DOHH2 (cell line): ENCODE results near the gene RXRA.

Source experiments
- H3F3A ChIP-seq: fragments of 200-600 bp; sonication (generic), shearing (Covaris generic); 2 replicates; pipeline ENCODE4 v1.6.0; 2016; ENCODE audit warnings: antibody characterized with exemption, mild to moderate bottlenecking; ENCODE audit not compliant: control insufficient read depth, insufficient read depth
- H3K27ac ChIP-seq: fragments of 200-600 bp; sonication (generic); 2 replicates; pipeline ENCODE4 v1.5.1; 2014; ENCODE audit warnings: low read depth, mild to moderate bottlenecking, low read length, moderate library complexity
- H3K27me3 ChIP-seq: fragments of 200-600 bp; sonication (generic); 2 replicates; pipeline ENCODE4 v1.6.1; 2014; ENCODE audit warnings: mild to moderate bottlenecking, low read length, mixed read lengths; ENCODE audit not compliant: control insufficient read depth
- H3K36me3 ChIP-seq: fragments of 200-600 bp; sonication (generic); 2 replicates; pipeline ENCODE4 v1.6.1; 2014; ENCODE audit warnings: mild to moderate bottlenecking, low read length, moderate library complexity, mixed read lengths; ENCODE audit not compliant: control insufficient read depth
- H3K4me1 ChIP-seq: fragments of 200-600 bp; sonication (generic); 2 replicates; pipeline ENCODE4 v1.6.1; 2014; ENCODE audit warnings: mild to moderate bottlenecking, low read length, mixed read lengths; ENCODE audit not compliant: control insufficient read depth
- H3K4me2 ChIP-seq: fragments of 200-600 bp; sonication (generic); 2 replicates; pipeline ENCODE4 v1.6.0; 2014; ENCODE audit warnings: mild to moderate bottlenecking, low read length, moderate library complexity
- H3K4me3 ChIP-seq: fragments of 200-600 bp; sonication (generic); 2 replicates; pipeline ENCODE4 v1.5.1; 2014; ENCODE audit warnings: mild to moderate bottlenecking, low read length, mixed read lengths
- H3K79me2 ChIP-seq: fragments of 200-600 bp; sonication (generic); 2 replicates; pipeline ENCODE4 v1.6.1; 2014; ENCODE audit warnings: mild to moderate bottlenecking, low read length, mixed read lengths; ENCODE audit not compliant: control insufficient read depth
- H3K9me2 ChIP-seq: fragments of 200-600 bp; sonication (generic); replicated peaks from 2 replicates; pipeline ENCODE4 v1.6.1; 2014; ENCODE audit warnings: mild to moderate bottlenecking, low read length, mixed read lengths; ENCODE audit not compliant: control insufficient read depth
- H3K9me3 ChIP-seq: fragments of 200-600 bp; sonication (generic); 2 replicates; pipeline ENCODE4 v1.6.1; 2014; ENCODE audit warnings: antibody characterized with exemption, low read length, mixed read lengths; ENCODE audit not compliant: control insufficient read depth, insufficient read depth
- H4K20me1 ChIP-seq: fragments of 200-600 bp; sonication (generic); 2 replicates; pipeline ENCODE4 v1.6.0; 2014; ENCODE audit warnings: low read depth, mild to moderate bottlenecking, antibody characterized with exemption, low read length, moderate library complexity; ENCODE audit not compliant: control insufficient read depth, insufficient read depth
- EZH2phosphoT487 ChIP-seq: fragments of 200-600 bp; sonication (generic); IDR thresholded peaks from 2 replicates; pipeline ENCODE4 v1.6.1; 2017; ENCODE audit warnings: borderline replicate concordance, mild to moderate bottlenecking, antibody characterized with exemption, low read length, moderate library complexity, mixed read lengths
- TF ChIP-seq, protein P1 (sequence below): fragments of 200-600 bp; sonication (generic); IDR thresholded peaks from one replicate; pipeline ENCODE4 v1.5.1; 2014; ENCODE audit warnings: antibody characterized with exemption, mild to moderate bottlenecking, low read depth, low read length; ENCODE audit not compliant: poor library complexity, severe bottlenecking

Gene RXRA

DNA sequence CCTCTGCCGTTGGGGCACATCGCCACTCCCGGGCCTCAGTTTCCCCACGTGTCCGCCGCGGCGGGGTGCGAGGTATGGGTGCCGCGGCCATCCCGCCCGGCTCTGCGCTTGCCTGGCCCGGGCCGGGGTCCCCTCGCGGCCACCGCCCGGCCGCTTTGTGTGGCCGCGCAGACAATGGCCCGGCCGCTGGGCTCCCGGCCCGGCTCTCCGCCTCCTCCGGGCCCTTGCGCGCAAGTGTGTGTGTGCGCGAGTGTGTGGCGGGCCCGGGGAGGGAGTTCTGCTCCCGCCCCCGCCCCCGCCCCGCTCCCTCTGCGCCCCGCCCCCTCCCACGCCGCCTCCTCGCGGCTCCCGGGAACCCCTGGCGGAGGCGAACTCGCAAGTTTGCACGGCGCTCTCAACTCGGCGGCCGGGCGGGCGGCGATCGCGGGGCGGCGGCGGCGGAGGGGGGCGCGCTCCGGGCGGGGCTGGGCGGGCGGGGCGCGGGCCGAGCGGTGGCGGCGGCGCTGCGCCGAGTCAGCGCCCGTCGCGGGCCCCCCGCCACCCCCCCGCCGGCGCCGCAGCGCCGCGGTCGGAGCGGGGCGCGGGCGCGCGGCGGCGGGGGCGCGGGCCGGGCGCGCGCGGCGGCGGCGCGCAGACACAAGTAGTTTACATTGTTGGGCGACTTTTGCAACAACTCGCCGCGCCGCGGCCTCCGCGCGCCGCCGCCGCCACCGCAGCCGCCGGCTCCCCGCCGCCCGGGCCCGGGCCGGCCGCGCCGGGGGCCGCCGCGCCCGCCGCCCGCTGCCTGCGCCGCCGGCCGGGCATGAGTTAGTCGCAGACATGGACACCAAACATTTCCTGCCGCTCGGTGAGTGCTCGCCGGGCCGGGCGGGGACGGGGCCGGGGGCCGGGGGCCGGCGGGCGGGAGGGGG, at the start of gene RXRA:
RXRA (plus strand) TSS at position 643 of the 911 bp plus-strand sequence; CDS start at position 820, 177 bp downstream.
- peaks cover 4% of the 10 kb centered on the region; the same call in 1 of the 2 replicates for H3K27me3 ChIP-seq
- no peaks in the 10 kb centered on the region for H3K9me2 ChIP-seq
- H3K36me3 ChIP-seq = no peaks in the 10 kb centered on the region
- H3K4me2 ChIP-seq = no peak within 1 kb of the TSS
- H3F3A ChIP-seq = no peaks in the 10 kb centered on the region
- H3K4me1 ChIP-seq = no peaks in the 10 kb centered on the region
- H3K27ac ChIP-seq = no peak within 1 kb of the TSS
- H3K4me3 ChIP-seq = no peak within 1 kb of the TSS
- no peaks in the 10 kb centered on the region for H4K20me1 ChIP-seq
- no peaks in the 10 kb centered on the region for H3K9me3 ChIP-seq
- TF ChIP-seq EZH2phosphoT487 = no peak
- TF ChIP-seq, protein P1, sequence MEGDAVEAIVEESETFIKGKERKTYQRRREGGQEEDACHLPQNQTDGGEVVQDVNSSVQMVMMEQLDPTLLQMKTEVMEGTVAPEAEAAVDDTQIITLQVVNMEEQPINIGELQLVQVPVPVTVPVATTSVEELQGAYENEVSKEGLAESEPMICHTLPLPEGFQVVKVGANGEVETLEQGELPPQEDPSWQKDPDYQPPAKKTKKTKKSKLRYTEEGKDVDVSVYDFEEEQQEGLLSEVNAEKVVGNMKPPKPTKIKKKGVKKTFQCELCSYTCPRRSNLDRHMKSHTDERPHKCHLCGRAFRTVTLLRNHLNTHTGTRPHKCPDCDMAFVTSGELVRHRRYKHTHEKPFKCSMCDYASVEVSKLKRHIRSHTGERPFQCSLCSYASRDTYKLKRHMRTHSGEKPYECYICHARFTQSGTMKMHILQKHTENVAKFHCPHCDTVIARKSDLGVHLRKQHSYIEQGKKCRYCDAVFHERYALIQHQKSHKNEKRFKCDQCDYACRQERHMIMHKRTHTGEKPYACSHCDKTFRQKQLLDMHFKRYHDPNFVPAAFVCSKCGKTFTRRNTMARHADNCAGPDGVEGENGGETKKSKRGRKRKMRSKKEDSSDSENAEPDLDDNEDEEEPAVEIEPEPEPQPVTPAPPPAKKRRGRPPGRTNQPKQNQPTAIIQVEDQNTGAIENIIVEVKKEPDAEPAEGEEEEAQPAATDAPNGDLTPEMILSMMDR = no peak
- H3K79me2 ChIP-seq = no peaks in the 10 kb centered on the region

- H4K20me1 ChIP-seq = no peaks in the 10 kb centered on the region
- peaks cover 3% of the 10 kb centered on the region for H3K9me3 ChIP-seq
- no peak overlapping the region for H3K27ac ChIP-seq
- no peak for TF ChIP-seq EZH2phosphoT487
- TF ChIP-seq, protein P1 = no peak
- no peaks in the 10 kb centered on the region for H3F3A ChIP-seq
- no peaks in the 10 kb centered on the region for H3K79me2 ChIP-seq
- H3K4me3 ChIP-seq = no peak overlapping the region
- H3K9me2 ChIP-seq = no peaks in the 10 kb centered on the region
- no peaks in the 10 kb centered on the region for H3K36me3 ChIP-seq
- H3K4me1 ChIP-seq = no peaks in the 10 kb centered on the region
- H3K4me2 ChIP-seq = no peak overlapping the region
- no peaks in the 10 kb centered on the region for H3K27me3 ChIP-seq
Observed at GRCh38 chr9:134278286-134278685, 48.0 kb upstream of the RXRA start.

- Histone ChIP-seq H3K4me3 (no peak overlapping the region), H3K27ac (no peak overlapping the region), H3K4me1 (no peaks in the 10 kb centered on the region), H3F3A (no peaks in the 10 kb centered on the region), H3K27me3 (no peaks in the 10 kb centered on the region), H3K79me2 (no peaks in the 10 kb centered on the region), H3K9me2 (no peaks in the 10 kb centered on the region), H3K9me3 (peaks cover 3% of the 10 kb centered on the region), H4K20me1 (no peaks in the 10 kb centered on the region), H3K4me2 (no peak overlapping the region), H3K36me3 (no peaks in the 10 kb centered on the region)
- no peak for TF ChIP-seq EZH2phosphoT487
Observed at GRCh38 chr9:134278974-134279640, 47.1 kb upstream of the RXRA start.

DNA sequence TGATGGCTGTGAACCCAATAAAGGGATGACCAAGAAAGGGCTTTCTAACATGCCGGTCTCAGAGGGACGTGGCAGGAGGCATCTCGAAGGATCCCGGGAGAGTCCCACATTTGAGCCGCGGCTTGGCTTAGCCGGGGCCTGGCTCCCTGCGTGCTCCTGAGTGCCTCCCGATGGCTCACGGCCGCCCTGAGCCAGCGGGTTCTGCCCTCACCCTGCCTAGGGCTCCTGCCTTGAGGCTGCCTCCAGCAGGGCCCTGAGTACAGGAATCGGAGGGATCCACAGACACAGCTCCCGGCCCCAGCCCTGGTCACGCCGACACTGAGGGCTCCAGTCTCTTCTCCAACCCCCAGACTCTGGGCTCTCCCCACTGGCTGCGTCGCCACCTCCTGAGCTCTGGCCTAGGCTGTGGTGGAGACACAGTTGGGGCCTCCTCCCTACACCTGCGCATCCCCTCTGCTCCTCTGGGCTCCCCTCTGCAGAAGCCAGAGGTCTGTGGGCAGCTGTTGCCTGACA, 44.1 kb upstream of the RXRA start:
- H3K4me3 ChIP-seq = no peak overlapping the region
- TF ChIP-seq, protein P1 = no peak
- no peak for TF ChIP-seq EZH2phosphoT487
- H4K20me1 ChIP-seq = no peaks in the 10 kb centered on the region
- no peaks in the 10 kb centered on the region for H3F3A ChIP-seq
- no peaks in the 10 kb centered on the region for H3K4me1 ChIP-seq
- no peaks in the 10 kb centered on the region for H3K9me2 ChIP-seq
- H3K27me3 ChIP-seq = peaks cover 4% of the 10 kb centered on the region
- no peaks in the 10 kb centered on the region for H3K79me2 ChIP-seq
- H3K36me3 ChIP-seq = no peaks in the 10 kb centered on the region
- H3K9me3 ChIP-seq = peaks cover 3% of the 10 kb centered on the region
- no peak overlapping the region for H3K27ac ChIP-seq
- H3K4me2 ChIP-seq = no peak overlapping the region
